IMR-90 (cell line): ENCODE data around the gene PSMD6. TPM values are rescaled to one million over a fixed set of nuclear protein-coding genes. Genes with fewer than 3 reads are reported as not detected.

Source experiments
- ATAC-seq: fragments of 200-7000 bp; cut with Tn5 transposase; 2 replicates; pipeline ENCODE4 v1.9.1; 2020; ENCODE audit warnings: low read depth, mild to moderate bottlenecking, moderate library complexity
- BruUV-seq: library from RNA; stranded (reverse); fragments of 400-500 nt; replicated peaks from 2 replicates; lab custom pipeline; 2021; lab: Mats Ljungman, UMichigan
- CTCF ChIA-PET: fragments of 300-600 bp; formaldehyde crosslinking; extraction: SDS; loops from one replicate; lab custom pipeline; 2021; ENCODE audit warnings: antibody characterized with exemption; lab: Yijun Ruan, JAX
- POLR2A ChIA-PET: fragments of 300-600 bp; sonication (Branson Sonifier 250); formaldehyde crosslinking; loops from one replicate; lab custom pipeline; 2022; ENCODE audit warnings: antibody characterized with exemption; ENCODE audit not compliant: unreplicated experiment; lab: Charles Lee
- DNase-seq: peaks from one replicate; pipeline ENCODE4 v3.0.0; 2013
- H2AFZ ChIP-seq: replicated peaks from 2 replicates; pipeline ENCODE3; 2013; ENCODE audit warnings: low read length, mild to moderate bottlenecking; ENCODE audit not compliant: poor library complexity
- H2AK5ac ChIP-seq: 2 replicates; pipeline ENCODE4 v1.6.1; 2013; ENCODE audit warnings: low read depth, low read length, inconsistent platforms
- H2AK9ac ChIP-seq: replicated peaks from 2 replicates; pipeline ENCODE3; 2013; ENCODE audit warnings: mild to moderate bottlenecking, low read depth, low read length, moderate library complexity; ENCODE audit not compliant: poor library complexity
- H2BK120ac ChIP-seq: 2 replicates; pipeline ENCODE4 v1.6.1; 2013; ENCODE audit warnings: low read depth, low read length, inconsistent platforms
- H2BK15ac ChIP-seq: 3 replicates; pipeline ENCODE4 v1.6.1; 2013; ENCODE audit warnings: low read depth, low read length, inconsistent platforms
- H2BK20ac ChIP-seq: 2 replicates; pipeline ENCODE4 v1.6.1; 2013; ENCODE audit warnings: low read depth, mild to moderate bottlenecking, inconsistent platforms, low read length, moderate library complexity
- H2BK5ac ChIP-seq: 2 replicates; pipeline ENCODE4 v1.6.1; 2013; ENCODE audit warnings: mild to moderate bottlenecking, low read depth, low read length, inconsistent platforms; ENCODE audit not compliant: poor library complexity, severe bottlenecking
- H3K14ac ChIP-seq: replicated peaks from 2 replicates; pipeline ENCODE4 v1.6.1; 2013; ENCODE audit warnings: low read depth, low read length, inconsistent platforms
- H3K18ac ChIP-seq: 2 replicates; pipeline ENCODE4 v1.6.1; 2013; ENCODE audit warnings: low read depth, low read length, control low read depth
- H3K23ac ChIP-seq: 2 replicates; pipeline ENCODE4 v1.6.1; 2013; ENCODE audit warnings: low read depth, low read length, inconsistent platforms
- H3K27ac ChIP-seq: 2 replicates; pipeline ENCODE4 v1.5.1; 2013; ENCODE audit warnings: mild to moderate bottlenecking, control low read depth, low read length; ENCODE audit not compliant: insufficient read depth
- H3K27me3 ChIP-seq: 2 replicates; pipeline ENCODE4 v1.6.1; 2013; ENCODE audit warnings: low read length; ENCODE audit not compliant: control insufficient read depth, insufficient read depth
- H3K36me3 ChIP-seq: 2 replicates; pipeline ENCODE4 v1.6.1; 2013; ENCODE audit warnings: low read length, mixed read lengths; ENCODE audit not compliant: control insufficient read depth, insufficient read depth
- H3K4ac ChIP-seq: 2 replicates; pipeline ENCODE4 v1.6.1; 2013; ENCODE audit warnings: low read depth, low read length, inconsistent platforms
- H3K4me1 ChIP-seq: 2 replicates; pipeline ENCODE4 v1.6.1; 2013; ENCODE audit warnings: low read length, mixed read lengths; ENCODE audit not compliant: control insufficient read depth, insufficient read depth
- H3K4me2 ChIP-seq: 2 replicates; pipeline ENCODE4 v1.6.1; 2013; ENCODE audit warnings: low read depth, mild to moderate bottlenecking, control low read depth, low read length, moderate library complexity
- H3K4me3 ChIP-seq: 2 replicates; pipeline ENCODE4 v1.5.1; 2013; ENCODE audit warnings: low read depth, mild to moderate bottlenecking, control low read depth, low read length, moderate library complexity; ENCODE audit not compliant: insufficient read depth
- H3K56ac ChIP-seq: 2 replicates; pipeline ENCODE4 v1.6.1; 2013; ENCODE audit warnings: low read length, inconsistent platforms; ENCODE audit not compliant: insufficient read depth; ENCODE audit errors: extremely low read depth
- H3K79me1 ChIP-seq, 2 experiments: 2 replicates each; pipeline ENCODE4 v1.6.1; 2013; ENCODE audit warnings: low read length in 2 of 2, inconsistent platforms in 1 of 2, low read depth in 1 of 2
- H3K9ac ChIP-seq: 2 replicates; pipeline ENCODE4 v1.6.1; 2013; ENCODE audit warnings: low read depth, low read length, control low read depth
- H3K9me1 ChIP-seq: 2 replicates; pipeline ENCODE4 v1.6.1; 2013; ENCODE audit warnings: low read length, inconsistent platforms; ENCODE audit not compliant: insufficient read depth
- H3K9me3 ChIP-seq: 2 replicates; pipeline ENCODE4 v1.6.1; 2013; ENCODE audit warnings: low read length; ENCODE audit not compliant: control insufficient read depth, insufficient read depth
- H4K20me1 ChIP-seq: 2 replicates; pipeline ENCODE4 v1.6.1; 2013; ENCODE audit warnings: low read length, inconsistent platforms; ENCODE audit not compliant: insufficient read depth
- H4K5ac ChIP-seq: 2 replicates; pipeline ENCODE4 v1.6.1; 2013; ENCODE audit warnings: mild to moderate bottlenecking, low read depth, low read length, control low read depth
- H4K8ac ChIP-seq, 2 experiments: 2 replicates each; pipeline ENCODE4 v1.6.1; 2013; ENCODE audit warnings: low read depth in 2 of 2, low read length in 2 of 2, control low read depth in 1 of 2, inconsistent platforms in 1 of 2
- H4K91ac ChIP-seq: 2 replicates; pipeline ENCODE4 v1.6.1; 2013; ENCODE audit warnings: low read depth, low read length, inconsistent platforms; ENCODE audit not compliant: insufficient read depth
- BHLHE40 ChIP-seq: fragments of 150-350 bp; IDR thresholded peaks from 2 replicates; pipeline ENCODE4 v1.6.1; 2016; ENCODE audit warnings: mild to moderate bottlenecking, low read depth, low read length
- CHD1 ChIP-seq: IDR thresholded peaks from 2 replicates; pipeline ENCODE4 v1.6.1; 2012; ENCODE audit warnings: low read depth, low read length, improper control_type of control experiment
- CTCF ChIP-seq: conservative IDR thresholded peaks from 2 replicates; pipeline ENCODE4 v1.5.1; 2012; ENCODE audit warnings: mild to moderate bottlenecking, low read depth, low read length, improper control_type of control experiment
- ELK1 ChIP-seq: fragments of 150-350 bp; IDR thresholded peaks from 2 replicates; pipeline ENCODE4 v1.6.1; 2016; ENCODE audit warnings: low read depth, mild to moderate bottlenecking, low read length, moderate library complexity, borderline replicate concordance
- FOS ChIP-seq: fragments of 150-350 bp; IDR thresholded peaks from 2 replicates; pipeline ENCODE4 v1.6.1; 2016; ENCODE audit warnings: low read depth, low read length
- MAFK ChIP-seq: IDR thresholded peaks from 2 replicates; pipeline ENCODE4 v1.6.1; 2012; ENCODE audit warnings: low read depth, low read length, improper control_type of control experiment
- MXI1 ChIP-seq: IDR thresholded peaks from 2 replicates; pipeline ENCODE4 v1.6.1; 2012; ENCODE audit warnings: low read depth, mild to moderate bottlenecking, low read length, moderate library complexity, borderline replicate concordance
- POLR2A ChIP-seq: IDR thresholded peaks from 2 replicates; pipeline ENCODE4 v1.6.1; 2012; ENCODE audit warnings: mild to moderate bottlenecking, low read depth, low read length
- RAD21 ChIP-seq: IDR thresholded peaks from 2 replicates; pipeline ENCODE4 v1.6.1; 2012; ENCODE audit warnings: low read length, improper control_type of control experiment
- RCOR1 ChIP-seq: IDR thresholded peaks from 2 replicates; pipeline ENCODE4 v1.6.1; 2012; ENCODE audit warnings: mild to moderate bottlenecking, low read length, improper control_type of control experiment; ENCODE audit not compliant: insufficient replicate concordance
- RFX5 ChIP-seq: IDR thresholded peaks from 2 replicates; pipeline ENCODE4 v1.8.0; 2012; ENCODE audit warnings: low read depth, mild to moderate bottlenecking, low read length, moderate library complexity
- SMC3 ChIP-seq: fragments of 150-350 bp; IDR thresholded peaks from 2 replicates; pipeline ENCODE4 v1.6.1; 2016; ENCODE audit warnings: low read depth, mild to moderate bottlenecking, antibody characterized with exemption, low read length, moderate library complexity
- USF2 ChIP-seq: fragments of 150-350 bp; IDR thresholded peaks from 2 replicates; pipeline ENCODE4 v1.6.1; 2017; ENCODE audit warnings: mild to moderate bottlenecking, antibody characterized with exemption, low read length, low read depth
- WGBS, 2 experiments: methylation state at CpG; one replicate each; pipeline versions ENCODE4 v1.1.5 to v1.1.7; 2013; ENCODE audit warnings: missing lambda C conversion rate in 2 of 2; ENCODE audit not compliant: insufficient read length in 1 of 2; ENCODE audit errors: extremely low coverage in 2 of 2; 5-methylcytosine and 5-hydroxymethylcytosine counted together
- dilution Hi-C: fragments of 300-500 bp; cut with HindIII; formaldehyde crosslinking; loops from one replicate; pipeline ENCODE4 v1.14.3; 2018; ENCODE audit warnings: low sequenced_read_pairs; ENCODE audit not compliant: unreplicated experiment
- in situ Hi-C: fragments of 300-500 bp; cut with MboI; formaldehyde crosslinking; loops from 3 replicates; pipeline ENCODE4 v1.14.3; 2019; ENCODE audit warnings: low sequenced_read_pairs, inconsistent platforms, mixed read lengths
- intact Hi-C: fragments of 100-400 bp; cut with micrococcal nuclease; formaldehyde crosslinking; loops from 2 replicates; pipeline ENCODE4 v1.10.0; 2022
- polyA plus RNA-seq, 3 experiments: library from polyadenylated mRNA; depleted of rRNA; stranded (reverse); fragments of >200 nt; gene quantifications; 2 replicates each; pipeline ENCODE4 v1.2.3, GENCODE V29; 2012; ENCODE audit warnings: low replicate concordance in 1 of 3
- total RNA-seq: library from RNA; depleted of rRNA; stranded (reverse); fragments of >200 nt; gene quantifications from 2 replicates; pipeline ENCODE4 v1.2.3, GENCODE V29; 2012

Gene PSMD6
- total and polyA plus RNA-seq, 2 of the 4 experiments (the other 2 are of a cell fraction): 86.6 to 91.8 TPM

GRCh38 chr3:63988943-63989342 is 34.4 kb downstream of the PSMD6 start:
- POLR2A ChIA-PET: no interaction called here
- WGBS, 2 experiments: no CpG with 5 or more reads among the region's 4 CpGs
- H3K4me3 ChIP-seq: no peak overlapping the region
- H2BK15ac ChIP-seq: no peak overlapping the region
- no peak overlapping the region for H3K4me2 ChIP-seq
- H3K27ac ChIP-seq: no peak overlapping the region
- H3K27me3 ChIP-seq: no peaks in the 10 kb centered on the region
- no peaks in the 10 kb centered on the region for H3K9me3 ChIP-seq
- no peak overlapping the region for H3K14ac ChIP-seq
- intact Hi-C loops (no loop called here), dilution Hi-C loops (no loop called here), in situ Hi-C loops (loop anchor here (25.0 kb wide), 1 partner anchor 1377 kb away; no protein-coding TSS in a partner anchor)
- no peaks in the 10 kb centered on the region; the same call in 1 of the 2 replicates for H3K9me1 ChIP-seq
- no peak for DNase-seq
- H3K18ac ChIP-seq: no peak overlapping the region
- ATAC-seq: no peak
- CTCF ChIA-PET: no interaction called here
- no peak overlapping the region for H3K4ac ChIP-seq
- BruUV-seq: no TSS peak
- no peak overlapping the region for H2AFZ ChIP-seq
- H3K79me1 ChIP-seq: peaks cover 15 to 17% of the 10 kb centered on the region in 2 experiments; a peak in 3 of 4 replicates
- H3K36me3 ChIP-seq: peaks cover 34% of the 10 kb centered on the region
- H4K20me1 ChIP-seq: no peaks in the 10 kb centered on the region; the same call in 1 of the 2 replicates
- no peak overlapping the region for H4K8ac ChIP-seq
- no peak overlapping the region for H4K91ac ChIP-seq
- H2AK5ac ChIP-seq: no peak overlapping the region
- H3K23ac ChIP-seq: no peak overlapping the region
- no peak overlapping the region for H4K5ac ChIP-seq
- no peak overlapping the region for H2BK20ac ChIP-seq
- H3K4me1 ChIP-seq: no peaks in the 10 kb centered on the region; the same call in 1 of the 2 replicates
- H3K9ac ChIP-seq: no peak overlapping the region
- TF ChIP-seq RFX5 (no peak), FOS (no peak), SMC3 (no peak), BHLHE40 (no peak), CTCF (no peak), USF2 (no peak), ELK1 (no peak), POLR2A (no peak), MAFK (no peak), RCOR1 (no peak), RAD21 (no peak), CHD1 (no peak), MXI1 (no peak)
- no peak overlapping the region for H2BK5ac ChIP-seq
- H2BK120ac ChIP-seq: no peak overlapping the region
- no peak overlapping the region for H3K56ac ChIP-seq
- no peak overlapping the region for H2AK9ac ChIP-seq
